Pancreas (tissue), 10 donors: ENCODE results near the gene IDUA. TPM values are rescaled to one million over a fixed set of nuclear protein-coding genes. Genes with fewer than 3 reads are reported as not detected.

Experiments
- ATAC-seq, 4 donors: fragments of 200-7000 bp; cut with Tn5 transposase; one replicate each; pipeline versions ENCODE4 v1.8.0 to v1.9.1; 2020; ENCODE audit warnings: mild to moderate bottlenecking in 4 of 4, moderate library complexity in 4 of 4
- DNase-seq, 6 donors: peaks; one replicate each; pipeline ENCODE4 v3.0.0-alpha.2; 2020
- FAIRE-seq: peaks from 2 replicates; lab custom pipeline; 2012; peaks lifted over from hg19 to GRCh38; lab: Jason Lieb, UNC
- H3K27ac ChIP-seq, 4 donors: fragments of 200-600 bp; sonication (generic); 1 replicate in 3 of 4; 2 replicates in 1 of 4; pipeline versions ENCODE4 v1.5.0 to v1.8.0; 2020
- H3K27me3 ChIP-seq, 4 donors: fragments of 200-600 bp; one replicate each; pipeline ENCODE4 v1.8.0; 2021
- H3K36me3 ChIP-seq, 3 donors: fragments of 200-600 bp; sonication (generic) in 1 of 3; one replicate each; pipeline versions ENCODE4 v1.5.0 to v1.8.0; 2020 to 2021
- H3K4me1 ChIP-seq, 3 donors: fragments of 200-600 bp; one replicate each; pipeline ENCODE4 v1.8.0; 2021
- H3K4me3 ChIP-seq, 4 donors: fragments of 200-600 bp; sonication (generic) in 2 of 4; one replicate each; pipeline versions ENCODE4 v1.5.0 to v1.8.0; 2020 to 2021
- H3K9me3 ChIP-seq, 4 donors: fragments of 200-600 bp; one replicate each; pipeline ENCODE4 v1.8.0; 2021
- WGBS, 2 donors: extraction: QIAGEN DNeasy Blood & Tissue Kit; methylation state at CpG; one replicate each; pipeline ENCODE4 v1.1.7; 2013; 5-methylcytosine and 5-hydroxymethylcytosine counted together
- intact Hi-C, 3 donors: fragments of 100-400 bp; cut with DNase I; formaldehyde crosslinking; loops; one replicate each; pipeline versions ENCODE4 v1.11.1 to v1.14.2; 2022
- polyA plus RNA-seq, 2 donors: library from polyadenylated mRNA; stranded (reverse); fragments of 200-250 nt; gene quantifications; one replicate each; pipeline ENCODE4 v1.2.3, GENCODE V29; 2013
- total RNA-seq, 6 donors: library from RNA; stranded (reverse); fragmentation: NEBNext Ultra II Directional in 4 of 6; extraction: Animal tissue kit (Norgen Biotek cat#: 25700) in 4 of 6; gene quantifications; one replicate each; pipeline versions ENCODE4 v1.2.1 to v1.2.4, GENCODE V29; 2021 to 2023
- TF ChIP-seq, protein P1 (sequence below), 4 donors: fragments of 200-600 bp; sonication (generic) in 3 of 4; IDR thresholded peaks; one replicate each; pipeline versions ENCODE4 v1.5.0 to v1.8.0; 2021; ENCODE audit warnings: antibody characterized with exemption in 4 of 4
- donor health status: healthy with polysubstance abuse.
- donor health status: DM: no; HTN: no; CAD: no; lungs with moderate emphysema.
- donor health status: DM: no; HTN: no; CAD: no.
- donor health status: control.
- donor health status: control.
- donor health status: Bipolar disorder and iron deficiency.
- donor health status: DM: yes; HTN: yes; CAD: no.
- donor health status: DM: no; HTN: no; CAD: no.
- donor health status: DM: no; HTN: no; CAD: no.
- donor health status: DM: yes; HTN: yes; CAD: no.

IDUA gene
- total and polyA plus RNA-seq, 8 donors, result 17.6 to 56.9 (median 23.3) TPM

GRCh38 chr4:946517-947471 is 40.0 kb upstream of the IDUA start:
- Histone ChIP-seq H3K27ac (no peak overlapping the region), H3K27me3 (no peaks in the 10 kb centered on the region), H3K9me3 (no peaks in the 10 kb centered on the region), H3K4me1 (no peaks in the 10 kb centered on the region), H3K36me3 (no peaks in the 10 kb centered on the region), H3K4me3 (no peak overlapping the region)
- DNase-seq, result peak in 1 of 6 donors; percentile 43
- FAIRE-seq, result no peak
- 86 to 89% methylated on average over 59 to 62 of the region's 62 CpGs for WGBS, 2 donors
- intact Hi-C loops, result no loop called here
- TF ChIP-seq, protein P1, sequence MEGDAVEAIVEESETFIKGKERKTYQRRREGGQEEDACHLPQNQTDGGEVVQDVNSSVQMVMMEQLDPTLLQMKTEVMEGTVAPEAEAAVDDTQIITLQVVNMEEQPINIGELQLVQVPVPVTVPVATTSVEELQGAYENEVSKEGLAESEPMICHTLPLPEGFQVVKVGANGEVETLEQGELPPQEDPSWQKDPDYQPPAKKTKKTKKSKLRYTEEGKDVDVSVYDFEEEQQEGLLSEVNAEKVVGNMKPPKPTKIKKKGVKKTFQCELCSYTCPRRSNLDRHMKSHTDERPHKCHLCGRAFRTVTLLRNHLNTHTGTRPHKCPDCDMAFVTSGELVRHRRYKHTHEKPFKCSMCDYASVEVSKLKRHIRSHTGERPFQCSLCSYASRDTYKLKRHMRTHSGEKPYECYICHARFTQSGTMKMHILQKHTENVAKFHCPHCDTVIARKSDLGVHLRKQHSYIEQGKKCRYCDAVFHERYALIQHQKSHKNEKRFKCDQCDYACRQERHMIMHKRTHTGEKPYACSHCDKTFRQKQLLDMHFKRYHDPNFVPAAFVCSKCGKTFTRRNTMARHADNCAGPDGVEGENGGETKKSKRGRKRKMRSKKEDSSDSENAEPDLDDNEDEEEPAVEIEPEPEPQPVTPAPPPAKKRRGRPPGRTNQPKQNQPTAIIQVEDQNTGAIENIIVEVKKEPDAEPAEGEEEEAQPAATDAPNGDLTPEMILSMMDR (IDR thresholded peaks at IDR 0.05), result no peak
- ATAC-seq, result no peak

DNA sequence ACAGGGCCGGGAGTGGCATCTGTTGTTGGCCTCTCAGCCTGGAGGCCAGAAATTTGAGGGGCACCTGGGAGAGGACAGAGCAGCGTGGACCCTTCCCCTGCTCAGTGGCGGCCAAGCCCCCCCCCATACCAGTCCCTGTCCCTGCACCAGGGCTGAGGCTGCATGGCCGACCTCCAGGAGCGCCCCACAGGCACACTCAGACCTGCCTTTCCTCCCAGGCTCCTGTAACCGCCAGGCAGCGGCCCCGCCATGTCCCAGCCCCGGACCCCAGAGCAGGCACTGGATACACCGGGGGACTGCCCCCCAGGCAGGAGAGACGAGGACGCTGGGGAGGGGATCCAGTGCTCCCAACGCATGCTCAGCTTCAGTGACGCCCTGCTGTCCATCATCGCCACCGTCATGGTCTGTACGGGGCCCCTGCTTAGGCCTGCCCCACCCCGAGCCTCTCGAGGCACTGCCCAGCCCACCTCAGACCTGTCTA is 39.3 kb upstream of the IDUA start:
- Histone ChIP-seq H3K36me3 (no peaks in the 10 kb centered on the region), H3K4me1 (no peaks in the 10 kb centered on the region), H3K9me3 (no peaks in the 10 kb centered on the region), H3K27me3 (no peaks in the 10 kb centered on the region), H3K27ac (no peak overlapping the region), H3K4me3 (no peak overlapping the region)
- TF ChIP-seq, protein P1 (IDR thresholded peaks at IDR 0.05), result no peak
- ATAC-seq (no peak), FAIRE-seq (no peak), DNase-seq (peak in 2 of 6 donors; percentile 39 to 75)
- intact Hi-C loops, result no loop called here
- 94 to 95% methylated on average over 18 to 19 of the region's 19 CpGs for WGBS, 2 donors

DNA sequence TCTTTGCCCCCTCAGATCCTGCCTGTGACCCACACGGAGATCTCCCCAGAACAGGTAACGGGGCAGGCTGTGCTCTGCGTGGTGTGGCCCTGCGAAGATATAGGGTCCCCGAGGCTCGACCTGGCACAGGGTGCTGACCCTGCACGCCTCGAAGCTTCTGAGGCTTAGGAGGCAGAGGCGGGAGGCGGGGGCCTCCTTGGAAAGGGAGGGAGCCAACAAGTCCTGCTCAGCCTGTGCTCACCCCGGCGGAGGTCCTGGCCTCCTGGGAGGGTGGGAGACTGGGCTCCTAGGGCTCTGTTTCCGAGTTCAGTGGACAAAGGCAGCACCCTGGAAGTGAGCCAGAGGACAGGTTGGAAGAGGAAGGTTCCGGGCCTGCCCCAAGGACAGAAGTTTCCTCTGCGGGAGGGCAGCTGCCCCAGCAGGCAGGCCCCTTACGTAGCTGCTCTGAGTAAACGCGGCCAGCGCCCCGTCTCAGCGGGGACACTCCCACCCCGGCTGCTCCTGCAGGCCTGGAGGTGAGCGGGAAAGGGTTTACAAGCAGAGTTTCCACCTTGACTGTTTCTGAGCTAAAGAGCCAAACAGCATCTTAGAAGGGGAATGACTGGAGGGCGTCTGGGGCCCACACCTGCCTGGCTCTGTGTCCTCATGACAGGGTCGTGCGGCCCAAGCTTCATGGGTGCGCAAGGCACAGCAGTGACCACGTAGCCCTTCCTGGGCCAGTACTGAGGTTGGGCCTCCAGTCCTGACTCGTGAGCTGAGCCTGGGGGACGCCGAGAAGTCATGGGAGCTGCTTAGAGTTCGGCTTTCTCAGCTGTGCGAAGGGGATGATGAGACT is 38.5 kb upstream of the IDUA start:
- peak; percentile 67 to 90 (median 70) for ATAC-seq
- H3K4me1 ChIP-seq, result no peaks in the 10 kb centered on the region
- 52 to 58% methylated on average over 29 to 33 of the region's 33 CpGs for WGBS, 2 donors
- no peaks in the 10 kb centered on the region for H3K27me3 ChIP-seq
- H3K27ac ChIP-seq, result no peak overlapping the region
- no peak for FAIRE-seq
- H3K4me3 ChIP-seq, result no peak overlapping the region
- TF ChIP-seq, protein P1 (IDR thresholded peaks at IDR 0.05), result no peak
- no peaks in the 10 kb centered on the region for H3K36me3 ChIP-seq
- DNase-seq, result peak; percentile 46 to 68 (median 64)
- no peaks in the 10 kb centered on the region for H3K9me3 ChIP-seq
- intact Hi-C loops, result no loop called here

DNA sequence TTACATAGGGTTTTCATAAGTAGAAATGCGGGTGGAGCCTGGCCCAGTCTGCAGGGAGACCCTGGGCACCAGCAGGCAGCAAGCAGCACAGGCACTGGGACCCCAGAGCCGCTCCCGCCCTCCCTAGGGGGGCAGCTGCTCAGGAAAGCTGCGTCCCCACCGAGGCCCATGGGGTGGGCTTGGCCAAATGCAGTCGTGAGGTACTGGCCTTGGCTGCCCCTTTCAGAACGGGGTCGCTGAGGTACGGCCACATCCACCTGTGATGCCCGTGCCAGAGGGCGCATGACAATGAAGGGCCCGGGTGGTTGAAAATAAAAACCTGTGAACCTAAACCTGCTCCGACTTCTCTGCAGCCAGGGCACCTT is 37.9 kb upstream of the IDUA start:
- DNase-seq, result peak in 1 of 6 donors; percentile 54

More for the DNA sequence above, 37.9 kb upstream of the IDUA start:
- FAIRE-seq (no peak), ATAC-seq (no peak)
- Histone ChIP-seq H3K27me3 (no peaks in the 10 kb centered on the region), H3K27ac (no peak overlapping the region), H3K4me3 (no peak overlapping the region), H3K4me1 (no peaks in the 10 kb centered on the region), H3K36me3 (no peaks in the 10 kb centered on the region), H3K9me3 (no peaks in the 10 kb centered on the region)
- TF ChIP-seq, protein P1 (IDR thresholded peaks at IDR 0.05), result no peak
- WGBS, 2 donors, result 94 to 95% methylated on average over 13 of the region's 13 CpGs
- intact Hi-C loops, result no loop called here
